Ishikawa (cell line): ENCODE results near the gene SMARCE1.

Experiments used
- CEBPB ChIP-seq: IDR thresholded peaks from 2 replicates; pipeline ENCODE4 v1.6.1; 2012
- CREB1 ChIP-seq: IDR thresholded peaks from 2 replicates; pipeline ENCODE4 v1.6.1; 2012; ENCODE audit warnings: low read depth
- EGR1 ChIP-seq: IDR thresholded peaks from 2 replicates; pipeline ENCODE4 v1.6.1; 2012
- EP300 ChIP-seq: IDR thresholded peaks from 2 replicates; pipeline ENCODE4 v1.6.1; 2012; ENCODE audit warnings: borderline replicate concordance
- FOXM1 ChIP-seq: IDR thresholded peaks from 2 replicates; pipeline ENCODE4 v1.6.1; 2012; ENCODE audit warnings: low read depth, borderline replicate concordance
- MAX ChIP-seq: IDR thresholded peaks from 2 replicates; pipeline ENCODE4 v1.6.1; 2012
- NFIC ChIP-seq: IDR thresholded peaks from 2 replicates; pipeline ENCODE4 v1.6.1; 2012
- RAD21 ChIP-seq: IDR thresholded peaks from 2 replicates; pipeline ENCODE4 v1.6.1; 2012; ENCODE audit warnings: low read depth
- TAF1 ChIP-seq: IDR thresholded peaks from 2 replicates; pipeline ENCODE4 v1.6.1; 2012; ENCODE audit warnings: low read depth, mild to moderate bottlenecking
- TCF12 ChIP-seq: IDR thresholded peaks from 2 replicates; pipeline ENCODE4 v1.6.1; 2012; ENCODE audit warnings: low read depth
- TEAD4 ChIP-seq: IDR thresholded peaks from 2 replicates; pipeline ENCODE4 v1.6.1; 2012
- YY1 ChIP-seq: IDR thresholded peaks from 2 replicates; pipeline ENCODE4 v1.6.1; 2012; ENCODE audit warnings: low read depth
- ZBTB7A ChIP-seq: IDR thresholded peaks from 2 replicates; pipeline ENCODE4 v1.6.1; 2012; ENCODE audit warnings: low read depth
- TF ChIP-seq, protein P1 (sequence below): IDR thresholded peaks from 2 replicates; pipeline ENCODE4 v1.6.1; 2012
- TF ChIP-seq, protein P2 (sequence below): IDR thresholded peaks from 2 replicates; pipeline ENCODE4 v1.6.1; 2012; ENCODE audit warnings: low read depth, mild to moderate bottlenecking

The SMARCE1 gene

GRCh38 chr17:40577611-40578065, 70.0 kb downstream of the SMARCE1 start:
- no peak for TF ChIP-seq NFIC
- TF ChIP-seq RAD21: no peak
- TF ChIP-seq, protein P1, sequence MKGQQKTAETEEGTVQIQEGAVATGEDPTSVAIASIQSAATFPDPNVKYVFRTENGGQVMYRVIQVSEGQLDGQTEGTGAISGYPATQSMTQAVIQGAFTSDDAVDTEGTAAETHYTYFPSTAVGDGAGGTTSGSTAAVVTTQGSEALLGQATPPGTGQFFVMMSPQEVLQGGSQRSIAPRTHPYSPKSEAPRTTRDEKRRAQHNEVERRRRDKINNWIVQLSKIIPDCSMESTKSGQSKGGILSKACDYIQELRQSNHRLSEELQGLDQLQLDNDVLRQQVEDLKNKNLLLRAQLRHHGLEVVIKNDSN: no peak
- TF ChIP-seq TEAD4: no peak
- TF ChIP-seq, protein P2, sequence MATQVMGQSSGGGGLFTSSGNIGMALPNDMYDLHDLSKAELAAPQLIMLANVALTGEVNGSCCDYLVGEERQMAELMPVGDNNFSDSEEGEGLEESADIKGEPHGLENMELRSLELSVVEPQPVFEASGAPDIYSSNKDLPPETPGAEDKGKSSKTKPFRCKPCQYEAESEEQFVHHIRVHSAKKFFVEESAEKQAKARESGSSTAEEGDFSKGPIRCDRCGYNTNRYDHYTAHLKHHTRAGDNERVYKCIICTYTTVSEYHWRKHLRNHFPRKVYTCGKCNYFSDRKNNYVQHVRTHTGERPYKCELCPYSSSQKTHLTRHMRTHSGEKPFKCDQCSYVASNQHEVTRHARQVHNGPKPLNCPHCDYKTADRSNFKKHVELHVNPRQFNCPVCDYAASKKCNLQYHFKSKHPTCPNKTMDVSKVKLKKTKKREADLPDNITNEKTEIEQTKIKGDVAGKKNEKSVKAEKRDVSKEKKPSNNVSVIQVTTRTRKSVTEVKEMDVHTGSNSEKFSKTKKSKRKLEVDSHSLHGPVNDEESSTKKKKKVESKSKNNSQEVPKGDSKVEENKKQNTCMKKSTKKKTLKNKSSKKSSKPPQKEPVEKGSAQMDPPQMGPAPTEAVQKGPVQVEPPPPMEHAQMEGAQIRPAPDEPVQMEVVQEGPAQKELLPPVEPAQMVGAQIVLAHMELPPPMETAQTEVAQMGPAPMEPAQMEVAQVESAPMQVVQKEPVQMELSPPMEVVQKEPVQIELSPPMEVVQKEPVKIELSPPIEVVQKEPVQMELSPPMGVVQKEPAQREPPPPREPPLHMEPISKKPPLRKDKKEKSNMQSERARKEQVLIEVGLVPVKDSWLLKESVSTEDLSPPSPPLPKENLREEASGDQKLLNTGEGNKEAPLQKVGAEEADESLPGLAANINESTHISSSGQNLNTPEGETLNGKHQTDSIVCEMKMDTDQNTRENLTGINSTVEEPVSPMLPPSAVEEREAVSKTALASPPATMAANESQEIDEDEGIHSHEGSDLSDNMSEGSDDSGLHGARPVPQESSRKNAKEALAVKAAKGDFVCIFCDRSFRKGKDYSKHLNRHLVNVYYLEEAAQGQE: no peak
- TF ChIP-seq TCF12: no peak
- TF ChIP-seq MAX: no peak
- no peak for TF ChIP-seq ZBTB7A
- TF ChIP-seq FOXM1: no peak
- no peak for TF ChIP-seq CEBPB

DNA sequence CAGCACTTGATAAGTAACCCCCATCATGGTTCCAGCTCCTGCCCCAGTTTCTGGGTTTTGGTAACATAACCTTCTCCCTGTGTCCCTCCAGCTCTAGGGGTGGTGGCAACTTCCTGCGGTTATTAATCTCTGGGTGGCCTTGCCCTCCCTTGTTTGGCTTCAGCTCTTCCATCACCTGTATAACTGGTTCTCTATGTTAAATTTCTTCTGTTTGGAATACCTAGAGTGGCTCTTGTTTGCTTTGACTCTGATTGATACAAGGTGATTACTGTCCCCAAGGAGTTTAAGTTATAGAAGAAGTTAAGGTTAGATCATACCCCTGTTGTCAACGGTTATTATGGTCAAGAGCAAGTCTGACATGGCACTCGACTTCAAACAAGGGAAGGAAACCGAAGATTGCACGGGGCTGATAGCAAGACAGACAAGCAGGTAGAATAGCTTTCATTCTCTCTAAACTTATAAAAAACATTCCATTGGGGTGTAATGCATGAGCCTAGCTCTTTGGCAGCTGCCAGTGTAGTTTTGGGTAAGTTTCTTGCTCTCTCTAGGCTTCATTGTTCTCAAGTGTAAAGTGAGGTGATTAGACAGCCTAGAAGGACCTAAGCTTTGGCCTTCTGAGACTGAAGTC, 71.4 kb downstream of the SMARCE1 start:
- TF ChIP-seq EP300: no peak
- no peak for TF ChIP-seq CEBPB
- TF ChIP-seq FOXM1: no peak
- TF ChIP-seq CREB1: no peak
- TF ChIP-seq EGR1: no peak
- TF ChIP-seq TEAD4: no peak
- TF ChIP-seq ZBTB7A: no peak
- TF ChIP-seq, protein P1: no peak
- no peak for TF ChIP-seq YY1
- no peak for TF ChIP-seq NFIC
- TF ChIP-seq, protein P2: no peak
- no peak for TF ChIP-seq TAF1
- no peak for TF ChIP-seq MAX
- TF ChIP-seq TCF12: no peak
- no peak for TF ChIP-seq RAD21
